RWPE2 (cell line): Measurements from ENCODE around the gene HPF1.
"Not testable (repeated sequence)": the region's sequence is repeated elsewhere in the genome, so short reads cannot be mapped to it uniquely, and the experiment has no call there.

Experiments used
- ATAC-seq: fragments of 200-7000 bp; cut with Tn5 transposase; 3 replicates; pipeline ENCODE4 v1.9.1; 2021; ENCODE audit warnings: low read depth
- DNase-seq: peaks from one replicate; pipeline ENCODE4 v3.0.0-alpha.2; 2020; ENCODE audit warnings: low spot score
- H3K27ac ChIP-seq: fragments of 450-650 bp; 2 replicates; pipeline ENCODE4 v1.5.1; 2017; ENCODE audit warnings: mild to moderate bottlenecking; ENCODE audit not compliant: poor library complexity, severe bottlenecking
- H3K27me3 ChIP-seq: fragments of 250-450 bp; sonication (Bioruptor Pico); 2 replicates; pipeline ENCODE4 v1.5.1; 2021; ENCODE audit warnings: mild to moderate bottlenecking, moderate library complexity; ENCODE audit not compliant: insufficient read depth, poor library complexity, severe bottlenecking
- H3K36me3 ChIP-seq: fragments of 250-450 bp; sonication (Bioruptor Pico); 2 replicates; pipeline ENCODE4 v1.5.1; 2020; ENCODE audit warnings: low read depth, mild to moderate bottlenecking, moderate library complexity
- H3K4me1 ChIP-seq: fragments of 250-450 bp; sonication (Bioruptor Pico); 2 replicates; pipeline ENCODE4 v1.5.1; 2021; ENCODE audit warnings: mild to moderate bottlenecking, moderate library complexity; ENCODE audit not compliant: insufficient read depth, poor library complexity, severe bottlenecking
- H3K4me3 ChIP-seq: fragments of 250-450 bp; sonication (Bioruptor Pico); 2 replicates; pipeline ENCODE4 v1.5.1; 2021; ENCODE audit warnings: mild to moderate bottlenecking, moderate library complexity; ENCODE audit not compliant: severe bottlenecking
- H3K9me3 ChIP-seq: fragments of 250-450 bp; sonication (Bioruptor Pico); 2 replicates; pipeline ENCODE4 v1.5.1; 2021; ENCODE audit warnings: mild to moderate bottlenecking, moderate library complexity; ENCODE audit not compliant: severe bottlenecking
- TF ChIP-seq, protein P1 (sequence below): fragments of 450-650 bp; IDR thresholded peaks from one replicate; pipeline ENCODE4 v1.5.1; 2017; ENCODE audit warnings: mild to moderate bottlenecking, moderate library complexity; ENCODE audit not compliant: poor library complexity, severe bottlenecking

The HPF1 gene

DNA sequence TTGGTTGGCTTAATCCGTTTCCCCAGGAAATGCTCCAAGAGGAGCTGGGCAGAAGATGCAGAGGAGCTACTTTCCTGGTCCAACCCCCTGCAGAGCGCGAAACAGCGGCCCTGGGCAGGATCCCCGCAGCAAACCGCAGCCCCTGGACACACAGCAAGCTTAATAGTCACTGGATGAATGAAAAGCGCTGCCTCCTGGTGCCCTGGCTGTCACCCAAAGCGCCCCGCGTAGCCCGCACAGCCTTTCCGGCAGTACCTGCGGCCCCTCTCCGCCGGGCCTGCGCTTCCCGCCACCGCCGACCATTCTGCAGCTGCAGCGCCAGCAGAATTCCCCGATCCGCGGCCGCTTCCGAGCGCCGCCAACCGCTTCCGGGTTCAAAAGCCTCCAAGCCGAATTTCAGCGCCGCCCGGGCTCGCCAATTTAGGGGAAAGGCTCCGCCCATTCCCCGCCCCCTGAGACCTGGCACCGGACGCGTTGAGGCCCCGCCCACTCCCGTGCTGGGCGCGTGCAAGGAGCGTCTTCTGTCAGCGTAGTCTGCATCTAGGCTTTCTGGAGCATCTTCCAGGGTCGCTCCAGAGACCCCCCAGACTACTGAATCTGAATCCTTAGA lies at the start of gene HPF1:
TSS of gene HPF1 (minus strand) at position 370 of the 610 bp plus-strand sequence. CDS start at position 303, 67 bp downstream.
- H3K4me1 ChIP-seq = peaks cover 7% of the 10 kb centered on the region
- peak within 1 kb of the TSS; percentile 39 for H3K27ac ChIP-seq
- peak; percentile 91 for DNase-seq
- no peaks in the 10 kb centered on the region for H3K27me3 ChIP-seq
- H3K36me3 ChIP-seq = peaks cover 7% of the 10 kb centered on the region
- TF ChIP-seq, protein P1, sequence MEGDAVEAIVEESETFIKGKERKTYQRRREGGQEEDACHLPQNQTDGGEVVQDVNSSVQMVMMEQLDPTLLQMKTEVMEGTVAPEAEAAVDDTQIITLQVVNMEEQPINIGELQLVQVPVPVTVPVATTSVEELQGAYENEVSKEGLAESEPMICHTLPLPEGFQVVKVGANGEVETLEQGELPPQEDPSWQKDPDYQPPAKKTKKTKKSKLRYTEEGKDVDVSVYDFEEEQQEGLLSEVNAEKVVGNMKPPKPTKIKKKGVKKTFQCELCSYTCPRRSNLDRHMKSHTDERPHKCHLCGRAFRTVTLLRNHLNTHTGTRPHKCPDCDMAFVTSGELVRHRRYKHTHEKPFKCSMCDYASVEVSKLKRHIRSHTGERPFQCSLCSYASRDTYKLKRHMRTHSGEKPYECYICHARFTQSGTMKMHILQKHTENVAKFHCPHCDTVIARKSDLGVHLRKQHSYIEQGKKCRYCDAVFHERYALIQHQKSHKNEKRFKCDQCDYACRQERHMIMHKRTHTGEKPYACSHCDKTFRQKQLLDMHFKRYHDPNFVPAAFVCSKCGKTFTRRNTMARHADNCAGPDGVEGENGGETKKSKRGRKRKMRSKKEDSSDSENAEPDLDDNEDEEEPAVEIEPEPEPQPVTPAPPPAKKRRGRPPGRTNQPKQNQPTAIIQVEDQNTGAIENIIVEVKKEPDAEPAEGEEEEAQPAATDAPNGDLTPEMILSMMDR = no peak
- peak within 1 kb of the TSS; percentile 56 for H3K4me3 ChIP-seq
- no peaks in the 10 kb centered on the region for H3K9me3 ChIP-seq
- peak; percentile 94 for ATAC-seq

DNA sequence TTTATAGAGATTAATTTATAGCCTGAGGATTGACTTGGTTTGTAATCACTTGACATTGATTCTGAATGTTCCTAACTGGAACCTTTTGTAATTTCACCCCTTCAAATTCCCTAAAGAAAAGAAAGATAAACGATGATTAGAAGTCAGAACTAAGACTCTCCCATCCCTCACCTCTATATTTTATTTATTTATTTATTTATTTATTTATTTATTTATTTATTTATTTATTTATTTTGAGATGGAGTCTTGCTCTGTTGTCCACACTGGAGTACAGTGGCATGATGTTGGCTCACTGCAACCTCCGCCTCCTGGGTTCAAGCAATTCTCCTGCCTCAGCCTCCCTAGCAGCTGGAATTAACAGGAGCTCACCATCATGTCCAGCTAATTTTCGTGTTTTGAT lies 49.0 kb upstream of the HPF1 start:
- not testable (repeated sequence) for H3K27me3 ChIP-seq, H3K27ac ChIP-seq, ATAC-seq, H3K36me3 ChIP-seq, H3K4me3 ChIP-seq, H3K9me3 ChIP-seq, DNase-seq, H3K4me1 ChIP-seq

DNA sequence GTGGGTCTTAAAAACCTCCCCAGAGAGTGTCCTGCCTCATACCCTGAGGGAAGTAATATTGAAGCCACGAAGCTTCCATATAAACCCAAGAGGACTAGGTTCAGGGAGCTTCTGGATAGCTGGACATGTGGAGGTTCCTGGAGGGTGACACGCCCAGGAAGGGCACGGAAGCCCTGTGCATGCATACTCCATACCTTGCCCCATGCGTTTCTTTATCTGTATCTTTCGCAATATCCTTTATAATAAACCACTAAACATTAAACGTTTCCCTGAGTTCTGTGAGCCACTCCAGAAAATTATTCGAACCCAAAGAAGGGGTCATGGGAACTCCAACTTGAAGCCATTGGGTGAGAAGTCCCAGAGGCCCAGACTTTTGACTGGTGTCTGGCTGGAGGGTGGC lies 45.7 kb upstream of the HPF1 start:
- TF ChIP-seq, protein P1 = no peak
- ATAC-seq = no peak
- Histone ChIP-seq H3K4me1 (no peaks in the 10 kb centered on the region), H3K36me3 (no peaks in the 10 kb centered on the region), H3K27me3 (no peaks in the 10 kb centered on the region), H3K9me3 (no peaks in the 10 kb centered on the region), H3K27ac (no peak overlapping the region), H3K4me3 (no peak overlapping the region)
- DNase-seq = no peak

DNA sequence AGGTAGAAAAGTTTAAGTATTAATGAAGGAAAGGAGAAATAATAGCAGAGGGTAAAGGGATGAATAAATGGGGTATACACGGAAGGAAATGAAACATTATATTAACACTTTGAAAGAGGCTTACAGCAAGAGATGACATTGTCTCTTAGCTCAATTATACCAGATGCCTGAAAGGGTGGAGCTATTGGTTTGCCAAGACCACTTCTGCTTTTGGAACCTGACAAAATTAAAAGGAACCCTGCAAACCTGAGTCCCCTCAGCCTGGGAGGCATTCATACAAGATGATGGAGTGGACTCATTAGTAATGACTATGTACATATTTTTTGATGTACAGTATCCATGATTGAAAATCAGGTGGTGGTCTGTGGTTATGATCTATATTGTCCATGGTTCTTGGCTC lies 45.1 kb upstream of the HPF1 start:
- Histone ChIP-seq H3K4me1 (no peaks in the 10 kb centered on the region), H3K27ac (no peak overlapping the region), H3K4me3 (no peak overlapping the region), H3K9me3 (no peaks in the 10 kb centered on the region), H3K36me3 (no peaks in the 10 kb centered on the region), H3K27me3 (no peaks in the 10 kb centered on the region)
- ATAC-seq = no peak
- TF ChIP-seq, protein P1 = no peak
- no peak for DNase-seq

DNA sequence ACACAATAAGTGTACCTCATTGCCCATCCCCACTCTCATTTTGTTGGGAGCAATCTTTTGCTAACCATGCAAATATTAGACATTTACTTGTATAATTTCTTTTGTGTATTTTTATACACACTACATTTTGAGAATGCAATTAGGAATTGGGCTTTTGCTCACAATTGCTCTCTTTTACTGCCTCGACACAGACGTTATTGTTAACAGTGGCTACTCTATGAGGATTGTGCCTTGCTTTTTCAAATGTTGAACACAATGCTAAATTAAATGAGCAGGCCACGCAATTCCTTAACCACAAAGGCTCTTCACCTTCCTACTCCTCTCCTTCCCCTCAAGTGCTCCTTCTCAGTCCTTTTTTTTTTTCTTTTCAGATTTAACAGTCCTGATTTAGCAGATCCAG lies 42.8 kb upstream of the HPF1 start:
- ATAC-seq (no peak), DNase-seq (no peak)
- H3K4me3 ChIP-seq = no peak overlapping the region
- H3K4me1 ChIP-seq = peaks cover 3% of the 10 kb centered on the region
- no peaks in the 10 kb centered on the region for H3K36me3 ChIP-seq
- no peaks in the 10 kb centered on the region for H3K9me3 ChIP-seq
- no peaks in the 10 kb centered on the region for H3K27me3 ChIP-seq
- TF ChIP-seq, protein P1 = no peak
- no peak overlapping the region for H3K27ac ChIP-seq
